ENCODE measurements around the gene SH3PXD2A. TPM values are rescaled to one million over a fixed set of nuclear protein-coding genes. Genes with fewer than 3 reads are reported as not detected.
A peak's percentile ranks its signal among the peaks of the same experiment; 100 is the strongest.

Gene SH3PXD2A
- total RNA-seq, 1 donor from 2014 or later, result 28.7 TPM

- DNase-seq (ENCODE audit: missing footprints), result no peak
- ATAC-seq, result peak; percentile 38
- intact Hi-C loops (cut with DNase I), result no loop called here
Observed at GRCh38 chr10:103554488-103555324, 300.7 kb downstream of the SH3PXD2A start.

- ATAC-seq, result no peak
- no peak for DNase-seq (ENCODE audit: missing footprints)
- intact Hi-C loops (cut with DNase I), result no loop called here
Observed at GRCh38 chr10:103553743-103554487, 301.5 kb downstream of the SH3PXD2A start.

DNA sequence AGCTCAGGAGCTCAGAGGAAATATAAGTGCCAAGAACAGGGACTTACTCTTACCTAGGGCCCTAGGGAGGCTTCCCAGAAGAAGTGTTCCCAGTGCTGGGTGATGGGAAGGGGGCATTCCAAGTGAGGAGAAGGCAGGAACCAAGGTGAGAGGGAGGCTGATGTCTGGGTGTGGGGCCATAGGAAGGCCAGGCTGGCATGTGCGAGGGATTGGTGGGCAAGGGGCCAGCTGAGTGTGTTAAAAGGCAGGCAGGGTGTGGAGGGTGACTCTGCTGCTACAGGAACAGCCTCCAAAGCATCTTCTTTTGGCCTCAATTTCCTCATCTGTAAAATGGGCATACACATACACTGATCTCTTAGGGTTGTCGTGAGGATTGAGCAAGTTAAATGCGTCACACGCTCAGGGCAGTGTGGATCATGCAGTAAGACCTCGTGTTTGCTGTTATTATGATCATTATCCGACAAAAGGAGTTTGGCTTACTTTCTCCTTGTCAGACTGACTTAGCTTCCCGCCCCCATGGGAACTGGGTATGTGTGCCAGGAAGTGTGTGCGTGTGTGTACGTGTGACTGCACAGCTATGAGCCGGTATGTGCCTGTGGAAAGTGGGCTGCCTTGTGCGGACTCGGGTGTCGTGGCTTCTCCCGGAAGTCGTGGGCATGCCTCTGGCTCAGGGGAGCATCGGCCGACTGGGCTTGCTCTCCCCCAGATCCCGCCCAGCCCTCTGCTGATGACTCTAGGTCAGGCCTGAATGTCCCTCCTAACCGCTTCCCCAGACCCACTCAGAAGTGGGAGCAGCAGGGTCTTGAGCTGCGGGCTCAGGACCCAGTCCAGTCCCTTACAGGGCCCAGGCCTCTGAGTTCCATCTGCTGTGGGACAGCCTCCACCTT is 302.3 kb downstream of the SH3PXD2A start:
- DNase-seq (ENCODE audit: missing footprints) (no peak), ATAC-seq (no peak)
- intact Hi-C loops (cut with DNase I), result no loop called here

DNA sequence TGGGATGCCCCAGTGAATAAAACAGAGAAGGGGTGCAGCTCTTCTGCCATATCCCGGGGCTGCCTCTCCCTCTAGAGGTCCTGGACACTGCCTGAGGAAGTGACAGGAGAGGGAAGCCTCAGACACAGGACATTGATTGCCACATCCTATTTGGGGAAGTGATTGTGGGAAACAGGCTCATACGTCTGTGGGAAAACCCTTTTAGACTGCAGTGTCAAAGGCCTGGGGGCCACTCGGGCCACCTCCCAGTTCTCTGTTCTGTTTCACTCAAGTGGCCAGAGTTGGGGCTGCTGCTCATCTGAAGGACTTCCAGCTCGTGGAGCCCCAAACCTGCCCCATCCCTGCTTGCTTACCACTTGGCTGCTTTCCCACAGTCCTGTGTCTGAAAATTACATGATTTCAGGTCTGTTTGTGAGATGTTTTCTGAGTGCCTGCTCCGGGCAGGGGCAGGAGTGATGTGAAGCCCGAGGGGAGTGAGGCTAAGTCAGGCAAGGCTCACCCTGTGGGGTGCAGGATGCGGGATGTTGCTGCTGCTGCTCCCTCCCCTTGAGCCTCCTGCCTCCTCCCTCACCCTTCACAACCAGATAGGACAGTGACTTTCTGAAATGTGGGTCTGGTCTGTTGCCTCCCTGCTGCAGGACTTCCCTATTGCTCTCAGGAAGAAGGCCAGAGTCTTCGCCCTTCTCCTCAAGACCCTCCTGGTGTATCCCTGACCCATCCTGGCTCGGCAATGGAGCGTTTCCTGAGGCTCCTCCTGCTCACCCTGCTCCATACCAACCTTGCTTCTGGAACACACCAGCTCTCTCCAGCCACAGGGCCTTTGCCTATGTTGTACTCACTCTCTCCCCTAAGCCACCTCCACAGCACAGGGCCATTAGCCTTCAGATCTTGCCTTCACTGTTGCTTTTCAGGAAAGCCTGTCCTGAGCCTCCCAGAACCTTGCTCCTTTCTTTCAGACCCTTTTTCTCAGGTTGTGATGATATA is 303.5 kb downstream of the SH3PXD2A start:
- no peak for DNase-seq (ENCODE audit: missing footprints)

GRCh38 chr10:103550229-103550628 is 305.1 kb downstream of the SH3PXD2A start:
- no peak for DNase-seq (ENCODE audit: missing footprints)
- ATAC-seq, result no peak
- intact Hi-C loops (cut with DNase I), result no loop called here

More for the DNA sequence above, 303.5 kb downstream of the SH3PXD2A start:
- intact Hi-C loops (cut with DNase I), result no loop called here
- ATAC-seq, result peak; percentile 27

DNA sequence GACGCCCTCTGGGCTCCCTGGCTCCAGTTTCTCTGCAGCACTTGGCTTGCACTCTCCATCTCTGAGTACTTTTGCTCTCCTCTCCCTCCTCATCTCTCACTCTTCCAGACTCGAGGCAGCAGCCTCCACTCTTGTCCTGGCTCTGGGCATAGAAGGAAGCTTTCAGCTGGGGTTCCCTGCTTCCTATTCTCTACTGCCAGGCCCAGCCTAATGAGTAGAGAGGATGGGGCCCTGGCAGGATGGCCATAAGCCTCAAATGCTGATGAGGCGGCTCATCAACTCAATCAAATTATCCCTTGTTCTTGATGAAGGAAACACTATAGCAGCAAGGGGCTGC is 306.1 kb downstream of the SH3PXD2A start:
- no peak for DNase-seq (ENCODE audit: missing footprints)
- intact Hi-C loops (cut with DNase I), result no loop called here
- no peak for ATAC-seq

DNA sequence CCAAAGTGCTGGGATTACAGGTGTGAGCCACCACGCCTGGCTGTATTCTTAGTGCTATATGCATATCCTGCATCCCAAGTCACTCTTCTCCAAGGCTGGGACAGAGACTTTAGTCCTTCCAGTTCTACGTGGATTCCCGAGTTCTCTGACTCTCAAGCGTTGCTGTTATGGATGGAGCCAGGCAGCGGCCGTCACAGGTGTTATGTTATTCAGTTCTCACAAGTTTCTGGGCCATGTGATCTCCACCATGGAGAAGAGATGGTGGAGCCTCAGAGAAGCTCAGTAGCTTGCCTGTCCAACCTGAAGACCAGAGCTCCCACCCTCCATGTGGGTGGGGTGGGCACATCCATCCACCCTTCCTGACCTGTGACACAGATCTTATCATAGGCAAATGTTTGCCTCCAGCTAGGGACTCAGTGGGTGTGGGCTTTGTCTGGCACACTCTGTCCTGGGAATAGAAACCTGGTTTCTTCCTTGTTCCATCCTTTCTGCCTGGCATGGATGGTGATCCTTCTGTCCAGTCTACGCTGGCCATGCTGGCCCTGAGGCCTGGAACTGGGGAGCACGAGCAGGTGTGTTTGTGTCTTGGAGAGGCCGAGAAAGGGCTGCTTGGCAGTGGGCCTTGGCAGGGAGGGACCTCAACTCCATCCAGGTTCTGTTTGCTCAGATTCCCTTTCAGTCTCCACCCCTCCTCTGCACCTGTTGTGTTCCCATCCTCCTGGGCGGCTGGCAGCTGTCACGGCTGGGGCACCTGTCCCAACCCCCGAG is 306.6 kb downstream of the SH3PXD2A start:
- DNase-seq (ENCODE audit: missing footprints), result no peak
- intact Hi-C loops (cut with DNase I), result no loop called here
- ATAC-seq, result no peak

DNA sequence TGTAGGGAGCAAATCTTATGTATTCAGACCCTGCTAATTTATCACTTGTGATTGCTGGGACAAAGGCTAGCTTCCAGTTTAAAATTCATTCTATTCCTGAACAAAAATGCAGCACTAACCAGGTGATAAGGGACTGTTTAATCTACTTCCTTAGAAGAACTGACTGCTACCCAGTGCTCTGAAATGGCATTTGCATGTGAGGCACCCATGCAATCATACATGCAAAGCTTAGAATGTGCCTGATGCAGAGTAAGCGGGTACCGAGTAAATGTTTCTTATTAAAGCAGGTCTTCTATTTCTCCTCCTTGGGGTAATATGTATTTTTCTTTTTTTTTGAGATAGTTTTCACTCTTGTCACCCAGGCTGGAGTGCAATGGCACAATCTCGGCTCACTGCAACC is 307.4 kb downstream of the SH3PXD2A start:
- no peak for DNase-seq (ENCODE audit: missing footprints)
- no peak for ATAC-seq
- intact Hi-C loops (cut with DNase I), result no loop called here

DNA sequence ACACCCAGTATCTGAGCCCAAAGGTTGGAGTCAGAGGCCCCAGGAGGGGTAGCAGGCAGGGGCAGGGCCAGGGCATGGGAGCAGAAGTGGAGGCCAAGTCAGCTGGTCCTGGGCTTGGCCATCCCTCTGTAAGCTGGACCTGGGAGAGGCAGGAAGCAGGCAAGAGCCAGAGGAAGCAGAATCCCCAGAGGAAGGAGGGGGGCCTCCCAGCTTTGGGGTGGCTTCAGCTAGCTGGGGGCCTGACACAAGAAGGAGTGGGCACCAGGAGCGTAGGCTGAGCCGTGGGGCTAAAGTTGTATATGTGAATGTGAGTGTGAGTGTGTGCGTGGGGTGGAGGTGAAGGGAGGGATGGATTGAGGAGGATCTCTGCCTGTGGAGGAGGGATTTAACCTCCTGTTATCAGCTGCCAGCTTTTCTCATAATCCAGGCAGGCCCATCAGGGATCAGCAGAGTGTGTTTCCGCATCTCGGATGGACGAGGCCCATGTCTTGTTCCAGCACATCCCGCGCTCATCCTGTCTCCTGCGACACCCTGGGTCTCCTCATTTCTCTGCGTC is 307.9 kb downstream of the SH3PXD2A start:
- intact Hi-C loops (cut with DNase I), result no loop called here
- DNase-seq (ENCODE audit: missing footprints), result no peak
- no peak for ATAC-seq

- DNase-seq (ENCODE audit: missing footprints) (no peak), ATAC-seq (no peak)
- intact Hi-C loops (cut with DNase I), result no loop called here
Observed at GRCh38 chr10:103546401-103546800, 309.0 kb downstream of the SH3PXD2A start.

GRCh38 chr10:103545771-103546281 is 309.6 kb downstream of the SH3PXD2A start:
- intact Hi-C loops (cut with DNase I), result no loop called here

DNA sequence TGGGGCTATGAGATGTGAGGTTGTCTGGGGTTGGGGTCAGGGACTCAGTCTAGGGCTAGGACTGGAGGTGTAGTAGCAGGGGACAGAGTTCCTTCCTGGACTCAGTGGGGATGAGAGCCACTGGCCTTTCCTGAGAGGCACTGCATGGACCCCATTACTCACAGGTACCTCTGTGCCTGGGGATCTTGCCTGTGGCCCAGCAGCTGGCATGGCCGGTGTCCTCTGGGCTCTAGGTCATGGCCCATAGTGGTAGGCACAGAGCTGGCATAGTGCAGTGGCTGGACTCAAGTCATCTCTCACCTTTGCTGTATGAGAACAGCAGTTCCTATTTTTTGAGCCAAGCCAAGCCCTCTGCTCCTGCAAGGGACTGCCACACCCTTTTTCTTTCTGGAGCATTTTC is 310.0 kb downstream of the SH3PXD2A start:
- DNase-seq (ENCODE audit: missing footprints) (no peak), ATAC-seq (no peak)
- intact Hi-C loops (cut with DNase I), result no loop called here

More at GRCh38 chr10:103545771-103546281, 309.6 kb downstream of the SH3PXD2A start:
- no peak for DNase-seq (ENCODE audit: missing footprints)
- no peak for ATAC-seq

DNA sequence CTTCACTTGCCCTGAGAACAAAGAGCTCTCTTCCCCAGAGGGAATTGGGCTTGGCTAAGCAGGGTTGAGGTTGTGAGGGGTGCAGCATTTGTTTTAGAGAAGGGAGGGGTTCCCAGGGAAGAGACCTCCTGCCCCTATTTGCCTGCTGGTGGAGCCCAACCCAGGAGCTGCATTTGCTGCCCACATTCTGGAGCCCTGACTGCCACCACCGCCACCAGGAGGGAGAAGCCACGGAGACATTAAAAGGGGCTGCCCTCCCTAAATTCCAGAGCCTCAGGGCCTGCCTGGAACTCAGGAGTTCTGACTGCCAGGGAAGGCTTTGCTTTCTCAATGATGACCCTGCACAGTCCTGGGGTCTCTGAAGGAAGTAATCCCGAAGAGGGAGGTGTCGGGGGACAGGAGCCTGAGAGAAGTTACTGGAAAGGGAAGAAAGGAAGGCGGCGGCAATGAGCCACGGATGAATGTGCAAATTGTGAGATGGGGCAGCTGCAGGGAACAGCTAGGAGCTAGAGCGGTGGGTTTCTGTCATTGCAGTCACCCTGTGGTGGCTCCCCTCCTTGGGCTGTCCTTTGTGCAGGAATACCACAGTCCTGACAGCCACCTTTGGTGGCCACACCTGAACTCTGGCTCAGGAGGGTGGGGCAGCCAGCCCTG is 310.6 kb downstream of the SH3PXD2A start:
- intact Hi-C loops (cut with DNase I), result no loop called here
- DNase-seq (ENCODE audit: missing footprints) (no peak), ATAC-seq (no peak)

Measured in Right ventricle myocardium inferior (tissue), 1 donor.